SK-N-SH (cell line): ENCODE results near the gene NOL6. TPM values are rescaled to one million over a fixed set of nuclear protein-coding genes. Genes with fewer than 3 reads are reported as not detected.

ENCODE experiments used
- CTCF ChIA-PET: fragments of 300-600, 350-600 bp; formaldehyde crosslinking; extraction: SDS; loops from one replicate; lab custom pipeline; 2021; lab: Yijun Ruan, JAX
- POLR2A ChIA-PET: fragments of 350-600 bp; sonication (Branson Sonifier 250); formaldehyde crosslinking; extraction: SDS; loops from one replicate; lab custom pipeline; 2020; ENCODE audit warnings: antibody characterized with exemption, inconsistent platforms; lab: Yijun Ruan, JAX
- DNase-seq: peaks from one replicate; pipeline ENCODE4 v3.0.0; 2012
- H2AFZ ChIP-seq: fragments of 200-600 bp; sonication (generic); 2 replicates; pipeline ENCODE4 v1.8.1; 2016; ENCODE audit warnings: antibody characterized with exemption, mild to moderate bottlenecking, low read depth
- H3F3A ChIP-seq: fragments of 200-600 bp; sonication (generic); replicated peaks from 2 replicates; pipeline ENCODE3; 2016; ENCODE audit warnings: antibody characterized with exemption, mild to moderate bottlenecking; ENCODE audit not compliant: insufficient read depth
- H3K27ac ChIP-seq, 2 experiments: fragments of 200-500 bp in 1 of 2; fragments of 200-600 bp in 1 of 2; sonication (Bioruptor generic) in 1 of 2; sonication (generic), shearing (Covaris generic) in 1 of 2; 2 replicates each; pipeline versions ENCODE4 v1.5.1 to v1.6.1; 2014 to 2016; ENCODE audit warnings: low read depth in 2 of 2, inconsistent platforms in 1 of 2, low read length in 1 of 2, mild to moderate bottlenecking in 1 of 2, mixed read lengths in 1 of 2
- H3K27me3 ChIP-seq: fragments of 200-600 bp; sonication (generic), shearing (Covaris generic); 2 replicates; pipeline ENCODE4 v1.6.1; 2016; ENCODE audit warnings: mixed run types; ENCODE audit not compliant: insufficient read depth
- H3K36me3 ChIP-seq, 2 experiments: fragments of 200-500 bp in 1 of 2; fragments of 200-600 bp in 1 of 2; sonication (Bioruptor generic) in 1 of 2; sonication (generic) in 1 of 2; replicated peaks in 1 of 2; 2 replicates each; pipeline versions ENCODE3 to v1.5.1; 2014 to 2016; ENCODE audit warnings: low read length in 1 of 2, mild to moderate bottlenecking in 1 of 2; ENCODE audit not compliant: insufficient read depth in 2 of 2, control insufficient read depth in 1 of 2
- H3K4me1 ChIP-seq, 2 experiments: fragments of 200-500 bp in 1 of 2; fragments of 200-600 bp in 1 of 2; sonication (Bioruptor generic) in 1 of 2; sonication (generic), shearing (Covaris generic) in 1 of 2; 2 replicates each; pipeline versions ENCODE4 v1.5.1 to v1.6.1; 2014 to 2016; ENCODE audit warnings: low read depth in 1 of 2, low read length in 1 of 2, mixed run types in 1 of 2; ENCODE audit not compliant: insufficient read depth in 2 of 2, control insufficient read depth in 1 of 2
- H3K4me2 ChIP-seq: fragments of 200-600 bp; sonication (generic), shearing (Covaris generic); 2 replicates; pipeline ENCODE4 v1.6.1; 2017; ENCODE audit warnings: mixed run types
- H3K4me3 ChIP-seq, 2 experiments: fragments of 200-500 bp in 1 of 2; fragments of 200-600 bp in 1 of 2; sonication (Bioruptor generic) in 1 of 2; sonication (generic), shearing (Covaris generic) in 1 of 2; 2 replicates each; pipeline versions ENCODE4 v1.5.1 to v1.8.1; 2014 to 2016; ENCODE audit warnings: low read depth in 2 of 2, inconsistent platforms in 1 of 2, low read length in 1 of 2, mild to moderate bottlenecking in 1 of 2, mixed read lengths in 1 of 2, moderate library complexity in 1 of 2
- H3K79me2 ChIP-seq: fragments of 200-600 bp; sonication (generic); 2 replicates; pipeline ENCODE4 v1.8.1; 2017; ENCODE audit warnings: mild to moderate bottlenecking; ENCODE audit not compliant: insufficient read depth
- H3K9ac ChIP-seq: fragments of 200-600 bp; sonication (generic); 2 replicates; pipeline ENCODE4 v1.6.1; 2017; ENCODE audit warnings: mixed run types
- H3K9me2 ChIP-seq: fragments of 200-600 bp; sonication (generic); 2 replicates; pipeline ENCODE4 v1.6.1; 2017; ENCODE audit warnings: mixed run types
- H3K9me3 ChIP-seq: fragments of 200-600 bp; sonication (generic); 2 replicates; pipeline ENCODE4 v1.6.1; 2017; ENCODE audit warnings: mixed run types, mild to moderate bottlenecking, moderate library complexity
- H4K20me1 ChIP-seq: fragments of 200-600 bp; sonication (generic); 2 replicates; pipeline ENCODE4 v1.6.1; 2017; ENCODE audit warnings: mild to moderate bottlenecking, mixed run types; ENCODE audit not compliant: insufficient read depth
- ELF1 ChIP-seq: IDR thresholded peaks from 2 replicates; pipeline ENCODE4 v1.4.0; 2012
- EP300 ChIP-seq, 2 experiments: IDR thresholded peaks; 2 replicates each; pipeline versions ENCODE4 v1.4.0 to v1.6.1; 2012; ENCODE audit warnings: borderline replicate concordance in 1 of 2, low read depth in 1 of 2, low read length in 1 of 2
- FOSL2 ChIP-seq: IDR thresholded peaks from 2 replicates; pipeline ENCODE4 v1.4.0; 2012; ENCODE audit warnings: low read depth, mild to moderate bottlenecking, moderate library complexity, borderline replicate concordance
- FOXM1 ChIP-seq: IDR thresholded peaks from 2 replicates; pipeline ENCODE4 v1.4.0; 2012; ENCODE audit warnings: low read depth, mild to moderate bottlenecking
- GABPA ChIP-seq: IDR thresholded peaks from 2 replicates; pipeline ENCODE4 v1.4.0; 2012; ENCODE audit warnings: low read depth, mild to moderate bottlenecking
- GATA2 ChIP-seq: sonication (generic); formaldehyde crosslinking; IDR thresholded peaks from 2 replicates; pipeline ENCODE4 v1.5.0; 2020; ENCODE audit warnings: mild to moderate bottlenecking, missing genetic modification reagents
- IRF3 ChIP-seq: fragments of 150-350 bp; IDR thresholded peaks from 2 replicates; pipeline ENCODE4 v1.6.1; 2016; ENCODE audit warnings: mild to moderate bottlenecking, low read depth, low read length
- MXI1 ChIP-seq: IDR thresholded peaks from 2 replicates; pipeline ENCODE4 v1.6.1; 2012; ENCODE audit warnings: mild to moderate bottlenecking, low read depth, low read length, improper control_type of control experiment
- NFIC ChIP-seq: IDR thresholded peaks from 2 replicates; pipeline ENCODE4 v1.4.0; 2012; ENCODE audit warnings: borderline replicate concordance
- RCOR1 ChIP-seq: fragments of 150-350 bp; IDR thresholded peaks from 2 replicates; pipeline ENCODE4 v1.6.1; 2017; ENCODE audit warnings: antibody characterized with exemption, low read length
- REST ChIP-seq: IDR thresholded peaks from 2 replicates; pipeline ENCODE4 v1.6.1; 2012; ENCODE audit warnings: mild to moderate bottlenecking, low read depth, low read length, moderate library complexity
- RFX5 ChIP-seq: IDR thresholded peaks from 2 replicates; pipeline ENCODE4 v1.6.1; 2012; ENCODE audit warnings: mild to moderate bottlenecking, improper control_type of control experiment, low read length
- SIN3A ChIP-seq: IDR thresholded peaks from 2 replicates; pipeline ENCODE4 v1.6.1; 2012; ENCODE audit warnings: low read depth, mild to moderate bottlenecking, low read length, moderate library complexity, borderline replicate concordance
- TEAD4 ChIP-seq: IDR thresholded peaks from 2 replicates; pipeline ENCODE4 v1.4.0; 2012; ENCODE audit warnings: mild to moderate bottlenecking, borderline replicate concordance; ENCODE audit not compliant: insufficient read depth
- USF1 ChIP-seq: IDR thresholded peaks from 2 replicates; pipeline ENCODE4 v1.4.0; 2012; ENCODE audit warnings: low read depth, borderline replicate concordance
- YY1 ChIP-seq: IDR thresholded peaks from 2 replicates; pipeline ENCODE4 v1.4.0; 2012; ENCODE audit warnings: low read depth, mild to moderate bottlenecking
- WGBS: methylation state at CpG from one replicate; pipeline ENCODE4 v1.1.6; 2017; ENCODE audit warnings: low lambda C conversion rate; 5-methylcytosine and 5-hydroxymethylcytosine counted together
- polyA plus RNA-seq, 3 experiments: library from polyadenylated mRNA; depleted of rRNA; stranded (reverse); fragments of >200 nt; gene quantifications; 2 replicates each; pipeline ENCODE4 v1.2.3, GENCODE V29; 2012
- TF ChIP-seq, protein P1 (sequence below): IDR thresholded peaks from 2 replicates; pipeline ENCODE4; 2012
- TF ChIP-seq, protein P2 (sequence below): fragments of 200-600 bp; sonication (generic); IDR thresholded peaks from 2 replicates; pipeline ENCODE4 v1.6.1; 2017; ENCODE audit warnings: antibody characterized with exemption, mild to moderate bottlenecking, moderate library complexity

The NOL6 gene
- polyA plus RNA-seq, 1 of the 3 experiments (the other 2 are of a cell fraction): 52.2 TPM

- CTCF ChIA-PET: interaction anchor here (0.7 to 3.8 kb wide), 4 partner anchors 12 to 30 kb away, joined by 3 to 12 read pairs (median 9); partner anchors contain the start of gene AQP3
Observed at GRCh38 chr9:33436445-33436844, 37.3 kb downstream of the NOL6 start.

More at GRCh38 chr9:33436445-33436844, 37.3 kb downstream of the NOL6 start:
- POLR2A ChIA-PET: no interaction called here
- H3K36me3 ChIP-seq: no peaks in the 10 kb centered on the region
- no peaks in the 10 kb centered on the region for H3K9me2 ChIP-seq
- no peak overlapping the region for H3K9ac ChIP-seq
- H4K20me1 ChIP-seq: no peaks in the 10 kb centered on the region
- H3K27me3 ChIP-seq: peaks cover 4% of the 10 kb centered on the region; the same call in 1 of the 2 replicates
- 55% methylated on average over 5 of the region's 8 CpGs for WGBS
- H2AFZ ChIP-seq: no peak overlapping the region
- no peaks in the 10 kb centered on the region for H3K79me2 ChIP-seq
- no peak overlapping the region for H3K4me3 ChIP-seq
- DNase-seq: no peak
- no peak overlapping the region for H3K27ac ChIP-seq
- H3K9me3 ChIP-seq: no peaks in the 10 kb centered on the region
- H3F3A ChIP-seq: no peaks in the 10 kb centered on the region
- no peak overlapping the region for H3K4me2 ChIP-seq
- no peaks in the 10 kb centered on the region for H3K4me1 ChIP-seq
- TF ChIP-seq, protein P1, sequence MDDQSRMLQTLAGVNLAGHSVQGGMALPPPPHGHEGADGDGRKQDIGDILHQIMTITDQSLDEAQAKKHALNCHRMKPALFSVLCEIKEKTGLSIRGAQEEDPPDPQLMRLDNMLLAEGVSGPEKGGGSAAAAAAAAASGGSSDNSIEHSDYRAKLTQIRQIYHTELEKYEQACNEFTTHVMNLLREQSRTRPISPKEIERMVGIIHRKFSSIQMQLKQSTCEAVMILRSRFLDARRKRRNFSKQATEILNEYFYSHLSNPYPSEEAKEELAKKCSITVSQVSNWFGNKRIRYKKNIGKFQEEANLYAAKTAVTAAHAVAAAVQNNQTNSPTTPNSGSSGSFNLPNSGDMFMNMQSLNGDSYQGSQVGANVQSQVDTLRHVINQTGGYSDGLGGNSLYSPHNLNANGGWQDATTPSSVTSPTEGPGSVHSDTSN: no peak
- TF ChIP-seq FOSL2 (no peak), RCOR1 (no peak), GABPA (no peak), SIN3A (no peak), USF1 (no peak), FOXM1 (no peak), ELF1 (no peak), RFX5 (no peak), MXI1 (no peak), GATA2 (CRISPR knock-in tag) (no peak), REST (no peak), YY1 (no peak), NFIC (no peak), EP300 (IDR thresholded peaks at IDR 0.05; ENCODE audit: borderline replicate concordance in 1 of 2, low read depth in 1 of 2, low read length in 1 of 2) (no peak), IRF3 (no peak), TEAD4 (no peak)
- TF ChIP-seq, protein P2, sequence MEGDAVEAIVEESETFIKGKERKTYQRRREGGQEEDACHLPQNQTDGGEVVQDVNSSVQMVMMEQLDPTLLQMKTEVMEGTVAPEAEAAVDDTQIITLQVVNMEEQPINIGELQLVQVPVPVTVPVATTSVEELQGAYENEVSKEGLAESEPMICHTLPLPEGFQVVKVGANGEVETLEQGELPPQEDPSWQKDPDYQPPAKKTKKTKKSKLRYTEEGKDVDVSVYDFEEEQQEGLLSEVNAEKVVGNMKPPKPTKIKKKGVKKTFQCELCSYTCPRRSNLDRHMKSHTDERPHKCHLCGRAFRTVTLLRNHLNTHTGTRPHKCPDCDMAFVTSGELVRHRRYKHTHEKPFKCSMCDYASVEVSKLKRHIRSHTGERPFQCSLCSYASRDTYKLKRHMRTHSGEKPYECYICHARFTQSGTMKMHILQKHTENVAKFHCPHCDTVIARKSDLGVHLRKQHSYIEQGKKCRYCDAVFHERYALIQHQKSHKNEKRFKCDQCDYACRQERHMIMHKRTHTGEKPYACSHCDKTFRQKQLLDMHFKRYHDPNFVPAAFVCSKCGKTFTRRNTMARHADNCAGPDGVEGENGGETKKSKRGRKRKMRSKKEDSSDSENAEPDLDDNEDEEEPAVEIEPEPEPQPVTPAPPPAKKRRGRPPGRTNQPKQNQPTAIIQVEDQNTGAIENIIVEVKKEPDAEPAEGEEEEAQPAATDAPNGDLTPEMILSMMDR: no peak
